ENCODE results near the gene HMG20A.

GRCh38 chr15:77392762-77393470 lies 27.8 kb upstream of the HMG20A start:
- TF ChIP-seq CTCF (IDR thresholded peaks at IDR 0.05 in 2 of 3, conservative IDR thresholded peaks at IDR 0.05 in 1 of 3; ENCODE audit: insufficient read depth in 2 of 3, low read depth in 1 of 3, low read length in 3 of 3) (no peak), MTF1 (CRISPR knock-in tag; IDR thresholded peaks at IDR 0.05; ENCODE audit: borderline replicate concordance) (no peak), TAF1 (IDR thresholded peaks at IDR 0.05; ENCODE audit: control insufficient read depth, extremely low read depth, insufficient read depth, low read length, severe bottlenecking) (no peak), GTF2F1 (IDR thresholded peaks at IDR 0.05; ENCODE audit: low read depth, low read length) (no peak), DPF2 (IDR thresholded peaks at IDR 0.05) (no peak)
